HG03565 (cell line): ENCODE results near the gene SEC31A.
"Not testable (repeated sequence)": the region's sequence is repeated elsewhere in the genome, so short reads cannot be mapped to it uniquely, and the experiment has no call there.

Source experiments
- ATAC-seq: cut with Tn5 transposase; IDR thresholded peaks from one replicate; pipeline ENCODE4 v1.9.1; 2021; ENCODE audit warnings: mild to moderate bottlenecking, moderate library complexity; ENCODE audit not compliant: unreplicated experiment

Gene SEC31A

GRCh38 chr4:82898322-82899243, 7.6 kb upstream of the SEC31A start:
- no peak for ATAC-seq

GRCh38 chr4:82896755-82897154, 5.8 kb upstream of the SEC31A start:
- no peak for ATAC-seq

GRCh38 chr4:82893942-82894341, 3.0 kb upstream of the SEC31A start:
- ATAC-seq = no peak

GRCh38 chr4:82892467-82892802, 1.5 kb upstream of the SEC31A start:
- ATAC-seq = no peak

GRCh38 chr4:82891707-82892466, 934 bp upstream of the SEC31A start:
- no peak for ATAC-seq

GRCh38 chr4:82890528-82890900, 439 bp downstream of the SEC31A start:
- ATAC-seq = no peak

- no peak for ATAC-seq
These were observed 1.7 kb downstream of the SEC31A start for GRCh38 chr4:82889287-82889686.

- ATAC-seq = no peak
These were observed 4.6 kb downstream of the SEC31A start for GRCh38 chr4:82886147-82886942.

- no peak for ATAC-seq
These were observed 5.5 kb downstream of the SEC31A start for GRCh38 chr4:82885410-82885809.

GRCh38 chr4:82868572-82868971, 22.4 kb downstream of the SEC31A start:
- no peak for ATAC-seq

- no peak for ATAC-seq
These were observed 24.1 kb downstream of the SEC31A start for GRCh38 chr4:82866706-82867385.

- not testable (repeated sequence) for ATAC-seq
These were observed 24.9 kb downstream of the SEC31A start for GRCh38 chr4:82866033-82866432.

GRCh38 chr4:82865592-82865991, 25.4 kb downstream of the SEC31A start:
- ATAC-seq = no peak

- ATAC-seq = no peak
These were observed 26.5 kb downstream of the SEC31A start for GRCh38 chr4:82864336-82864979.

- no peak for ATAC-seq
These were observed 29.4 kb downstream of the SEC31A start for GRCh38 chr4:82861529-82861928.

- not testable (repeated sequence) for ATAC-seq
These were observed 30.5 kb downstream of the SEC31A start for GRCh38 chr4:82860487-82860886.

GRCh38 chr4:82852751-82853285, 38.1 kb downstream of the SEC31A start:
- ATAC-seq = no peak

- ATAC-seq = no peak
These were observed 38.8 kb downstream of the SEC31A start for GRCh38 chr4:82851885-82852750.

- ATAC-seq = no peak
These were observed 39.6 kb downstream of the SEC31A start for GRCh38 chr4:82851318-82851717.
